Lung microvascular endothelial cell (primary cell): Measurements from ENCODE around the gene KLKB1. TPM values are rescaled to one million over a fixed set of nuclear protein-coding genes. Genes with fewer than 3 reads are reported as not detected.

ENCODE experiments used
- DNase-seq, 2 donors: peaks; one replicate each; pipeline versions ENCODE4 v3.0.0 to v3.0.0-alpha.2; 2010; ENCODE audit warnings: low read depth in 2 of 2
- total RNA-seq: library from RNA; depleted of rRNA; stranded (reverse); fragments of >200 nt; gene quantifications from 2 replicates; pipeline ENCODE4 v1.2.1, GENCODE V29; 2014

The KLKB1 gene
- total RNA-seq, 1 donor from 2014 or later, result 0.20 TPM

DNA sequence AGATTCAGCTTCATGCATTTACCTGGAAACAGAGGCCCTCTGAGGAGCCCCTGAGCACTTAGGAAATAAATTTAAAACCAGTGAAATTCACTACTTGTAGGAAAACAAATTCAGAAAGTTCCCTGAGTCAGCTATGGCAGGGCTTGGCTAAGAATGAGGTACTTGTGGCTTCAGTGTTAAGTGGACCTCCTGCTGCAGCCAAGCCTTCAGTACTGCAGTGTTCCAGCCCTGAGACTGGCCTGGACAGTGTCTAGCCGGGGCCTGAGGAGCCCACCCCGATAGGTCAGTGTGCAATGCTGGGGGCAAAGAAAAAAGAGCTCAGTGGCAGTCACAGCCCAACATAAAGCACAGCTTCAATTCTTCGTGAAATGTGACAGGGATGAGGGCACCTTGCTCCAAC lies 80.6 kb downstream of the KLKB1 start:
- no peak for DNase-seq

Other genes starting within 250 kb of the KLKB1 start
- 0.40 and 0.44 TPM in 2 replicates for gene TLR3, start 158.4 kb upstream of the KLKB1 start, total RNA-seq
- under 0.01 TPM in 1 of 2 replicates, not detected in the other for gene FAM149A, start 122.8 kb upstream of the KLKB1 start, total RNA-seq
- 1.7 and 2.8 TPM in 2 replicates for gene CYP4V2, start 35.9 kb upstream of the KLKB1 start, total RNA-seq
- gene F11, start 38.7 kb downstream of the KLKB1 start, total RNA-seq, result not detected in 2 replicates